B cell (primary cell): ENCODE measurements around the gene NODAL. TPM values are rescaled to one million over a fixed set of nuclear protein-coding genes. Genes with fewer than 3 reads are reported as not detected.

Experiments used
- ATAC-seq: fragments of 200-7000 bp; cut with Tn5 transposase; one replicate; pipeline ENCODE4 v1.10.0; 2021; ENCODE audit warnings: low read depth, mild to moderate bottlenecking, moderate number of reproducible peaks, moderate library complexity
- CTCF ChIA-PET: fragments of 350-600 bp; sonication (Branson Sonifier 250); formaldehyde crosslinking; loops from one replicate; lab custom pipeline; 2021; ENCODE audit warnings: antibody characterized with exemption, inconsistent platforms; lab: Charles Lee
- POLR2A ChIA-PET: fragments of 350-600 bp; sonication (Branson Sonifier 250); formaldehyde crosslinking; loops from one replicate; lab custom pipeline; 2021; ENCODE audit warnings: antibody characterized with exemption; lab: Charles Lee
- DNase-seq: peaks from one replicate; pipeline ENCODE4 v3.0.0; 2013
- H2AFZ ChIP-seq: 2 replicates; pipeline ENCODE4 v1.6.1; 2012; ENCODE audit warnings: mild to moderate bottlenecking, low read depth, low read length; ENCODE audit not compliant: insufficient read depth, poor library complexity, severe bottlenecking
- H3K27ac ChIP-seq, 2 donors: 1 replicate in 1 of 2; 2 replicates in 1 of 2; pipeline ENCODE4 v1.5.1; 2012 to 2013; ENCODE audit warnings: low read length in 2 of 2, mild to moderate bottlenecking in 2 of 2, moderate library complexity in 1 of 2
- H3K27me3 ChIP-seq, 4 experiments: fragments of 200-600 bp in 1 of 4; sonication (generic) in 1 of 4; replicated peaks in 1 of 4; 1 replicate in 2 of 4; 2 replicates in 2 of 4; pipeline versions ENCODE4 v1.6.1 to v1.7.0; 2013 to 2016; ENCODE audit warnings: low read length in 3 of 4, mild to moderate bottlenecking in 2 of 4, mixed read lengths in 1 of 4, moderate library complexity in 1 of 4; ENCODE audit not compliant: insufficient read depth in 4 of 4, control insufficient read depth in 3 of 4; ENCODE audit errors: control extremely low read depth in 1 of 4
- H3K36me3 ChIP-seq, 2 experiments: replicated peaks in 1 of 2; 1 replicate in 1 of 2; 2 replicates in 1 of 2; pipeline versions ENCODE4 v1.6.1 to v1.7.1; 2013; ENCODE audit warnings: low read length in 1 of 2; ENCODE audit not compliant: insufficient read depth in 2 of 2, control insufficient read depth in 1 of 2; ENCODE audit errors: control extremely low read depth in 1 of 2, extremely low read depth in 1 of 2
- H3K4me1 ChIP-seq, 2 donors: fragments of 200-600 bp in 1 of 2; sonication (generic) in 1 of 2; 1 replicate in 1 of 2; 2 replicates in 1 of 2; pipeline versions ENCODE4 v1.5.1 to v1.6.1; 2013 to 2017; ENCODE audit warnings: low read length in 2 of 2; ENCODE audit not compliant: control insufficient read depth in 2 of 2, insufficient read depth in 2 of 2
- H3K4me2 ChIP-seq: replicated peaks from 2 replicates; pipeline ENCODE3; 2012; ENCODE audit warnings: mild to moderate bottlenecking, low read depth, low read length; ENCODE audit not compliant: poor library complexity, severe bottlenecking
- H3K4me3 ChIP-seq, 5 experiments: fragments of 200-600 bp in 1 of 5; sonication (generic) in 1 of 5; 1 replicate in 3 of 5; 2 replicates in 2 of 5; pipeline versions ENCODE4 v1.5.1 to v1.7.0; 2011 to 2016; ENCODE audit warnings: low read length in 4 of 5, mild to moderate bottlenecking in 4 of 5, low read depth in 2 of 5, control low read depth in 1 of 5, moderate library complexity in 1 of 5; ENCODE audit not compliant: insufficient read depth in 1 of 5; ENCODE audit errors: control extremely low read depth in 1 of 5, extremely low read depth in 1 of 5
- H3K79me2 ChIP-seq: fragments of 200-600 bp; sonication (generic); one replicate; pipeline ENCODE4 v1.6.0; 2016; ENCODE audit warnings: low read length; ENCODE audit not compliant: control insufficient read depth, insufficient read depth
- H3K9ac ChIP-seq: fragments of 200-600 bp; sonication (generic); 2 replicates; pipeline ENCODE4 v1.6.1; 2017; ENCODE audit warnings: mild to moderate bottlenecking, low read length, moderate library complexity
- H3K9me3 ChIP-seq, 3 donors: one replicate each; pipeline versions ENCODE4 v1.6.1 to v1.7.1; 2013; ENCODE audit warnings: low read length in 2 of 3; ENCODE audit not compliant: control insufficient read depth in 2 of 3, insufficient read depth in 1 of 3; ENCODE audit errors: control extremely low read depth in 1 of 3
- H4K20me1 ChIP-seq: 2 replicates; pipeline ENCODE4 v1.6.0; 2012; ENCODE audit warnings: mild to moderate bottlenecking, low read length; ENCODE audit not compliant: insufficient read depth, control insufficient read depth, poor library complexity, severe bottlenecking
- H3K27ac Mint-ChIP-seq: one replicate; pipeline ENCODE4 v1.8.0; 2021; ENCODE audit warnings: mixed read lengths
- H3K27me3 Mint-ChIP-seq: one replicate; pipeline ENCODE4 v1.8.0; 2021; ENCODE audit warnings: mixed read lengths
- H3K4me1 Mint-ChIP-seq: one replicate; pipeline ENCODE4 v1.8.0; 2021; ENCODE audit warnings: mixed read lengths
- H3K4me3 Mint-ChIP-seq: one replicate; pipeline ENCODE4 v1.8.0; 2021; ENCODE audit warnings: mixed read lengths
- H3K9me3 Mint-ChIP-seq: one replicate; pipeline ENCODE4 v1.8.0; 2022; ENCODE audit warnings: mixed read lengths; ENCODE audit not compliant: insufficient read depth
- EZH2 ChIP-seq: IDR thresholded peaks from 2 replicates; pipeline ENCODE4 v1.6.1; 2012; ENCODE audit warnings: borderline replicate concordance, low read depth, mild to moderate bottlenecking, moderate library complexity, low read length; ENCODE audit not compliant: insufficient read depth, poor library complexity, severe bottlenecking
- WGBS: methylation state at CpG from one replicate; pipeline ENCODE4 v1.1.5; 2013; ENCODE audit warnings: missing lambda C conversion rate; ENCODE audit not compliant: insufficient coverage; 5-methylcytosine and 5-hydroxymethylcytosine counted together
- intact Hi-C: fragments of 100-400 bp; cut with micrococcal nuclease; formaldehyde crosslinking; loops from one replicate; pipeline ENCODE4 v1.10.0; 2022
- polyA plus RNA-seq: library from polyadenylated mRNA; depleted of rRNA; stranded (reverse); fragments of >200 nt; gene quantifications from 2 replicates; pipeline ENCODE4 v1.2.3, GENCODE V29; 2012
- total RNA-seq, 2 donors: library from RNA; stranded (reverse); fragments of 120-200 nt in 1 of 2; gene quantifications; 1 replicate in 1 of 2; 2 replicates in 1 of 2; pipeline versions ENCODE4 v1.2.3 to v1.2.4, GENCODE V29; 2013 to 2022
- TF ChIP-seq, protein P1 (sequence below): fragments of 200-600 bp; IDR thresholded peaks from one replicate; pipeline ENCODE4 v1.8.0; 2022; ENCODE audit warnings: antibody characterized with exemption, mild to moderate bottlenecking

NODAL gene
- total and polyA plus RNA-seq, 2 donors (not counting 1 experiment from before 2014, with no cell fraction given): 0.06 TPM; not detected in 1

DNA sequence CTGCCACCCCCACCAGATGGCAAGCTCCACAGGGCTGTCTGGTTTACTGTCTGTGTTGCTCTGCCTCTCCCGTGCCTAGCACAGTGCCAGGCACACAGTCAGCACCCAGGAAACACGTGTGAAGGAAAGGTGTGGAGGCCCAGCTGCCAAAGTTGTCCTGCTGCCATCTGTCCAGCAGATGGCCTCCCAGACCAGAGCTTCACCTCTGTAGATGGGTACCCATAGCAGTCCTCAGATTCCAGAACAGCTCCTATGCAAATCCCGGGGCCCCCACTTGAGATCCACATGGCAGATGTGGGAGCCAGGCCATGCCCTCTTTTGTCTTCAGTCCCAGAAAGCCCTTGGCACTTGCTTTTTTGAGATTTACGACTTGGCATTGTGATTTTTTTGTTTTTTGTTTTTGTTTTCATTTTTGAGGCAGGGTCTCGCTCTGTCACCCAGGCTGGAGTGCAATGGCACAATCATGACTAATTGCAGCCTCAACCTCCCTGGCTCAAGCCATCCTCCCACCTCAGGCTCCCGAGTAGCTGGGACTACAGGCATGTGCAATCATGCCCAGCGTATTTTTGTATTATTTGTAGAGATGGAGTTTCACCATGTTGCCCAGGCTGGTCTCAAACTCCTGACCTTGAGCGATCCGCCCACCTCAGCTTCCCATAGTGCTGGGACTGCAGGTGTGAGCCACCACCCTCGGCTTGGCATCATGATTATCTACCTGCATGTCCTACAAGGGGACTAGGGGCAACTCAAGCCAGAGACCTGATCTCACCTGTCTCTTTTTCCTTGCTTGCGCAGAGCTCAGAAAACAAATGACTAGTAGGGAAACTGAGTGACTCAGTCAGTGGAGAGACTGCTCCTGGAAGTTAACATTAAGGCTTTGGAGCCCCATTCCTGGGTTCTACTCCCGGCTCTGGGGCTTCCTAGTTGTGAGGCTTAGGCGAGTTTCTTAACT lies 20.2 kb upstream of the NODAL start:
- Histone ChIP-seq H3K9ac (no peak overlapping the region), H3K4me3 (no peak overlapping the region), H3K9me3 (peaks cover 0 to 4% (median 0%) of the 10 kb centered on the region in 3 donors), H3K36me3 (no peaks in the 10 kb centered on the region), H2AFZ (no peak overlapping the region), H3K79me2 (no peaks in the 10 kb centered on the region), H3K4me2 (no peak overlapping the region), H3K27me3 (peaks cover 0 to 21% (median 11%) of the 10 kb centered on the region in 4 experiments), H3K27ac (no peak overlapping the region), H4K20me1 (no peaks in the 10 kb centered on the region), H3K4me1 (peaks cover 12 to 15% of the 10 kb centered on the region in 2 donors)
- Mint-ChIP-seq H3K4me1 (peaks cover 17% of the 10 kb centered on the region), H3K27me3 (peaks cover 22% of the 10 kb centered on the region), H3K27ac (peak overlapping the region; percentile 15), H3K9me3 (no peaks in the 10 kb centered on the region), H3K4me3 (no peak overlapping the region)
- DNase-seq: peak; percentile 74
- WGBS: 59% methylated on average over 10 of the region's 13 CpGs
- TF ChIP-seq, protein P1, sequence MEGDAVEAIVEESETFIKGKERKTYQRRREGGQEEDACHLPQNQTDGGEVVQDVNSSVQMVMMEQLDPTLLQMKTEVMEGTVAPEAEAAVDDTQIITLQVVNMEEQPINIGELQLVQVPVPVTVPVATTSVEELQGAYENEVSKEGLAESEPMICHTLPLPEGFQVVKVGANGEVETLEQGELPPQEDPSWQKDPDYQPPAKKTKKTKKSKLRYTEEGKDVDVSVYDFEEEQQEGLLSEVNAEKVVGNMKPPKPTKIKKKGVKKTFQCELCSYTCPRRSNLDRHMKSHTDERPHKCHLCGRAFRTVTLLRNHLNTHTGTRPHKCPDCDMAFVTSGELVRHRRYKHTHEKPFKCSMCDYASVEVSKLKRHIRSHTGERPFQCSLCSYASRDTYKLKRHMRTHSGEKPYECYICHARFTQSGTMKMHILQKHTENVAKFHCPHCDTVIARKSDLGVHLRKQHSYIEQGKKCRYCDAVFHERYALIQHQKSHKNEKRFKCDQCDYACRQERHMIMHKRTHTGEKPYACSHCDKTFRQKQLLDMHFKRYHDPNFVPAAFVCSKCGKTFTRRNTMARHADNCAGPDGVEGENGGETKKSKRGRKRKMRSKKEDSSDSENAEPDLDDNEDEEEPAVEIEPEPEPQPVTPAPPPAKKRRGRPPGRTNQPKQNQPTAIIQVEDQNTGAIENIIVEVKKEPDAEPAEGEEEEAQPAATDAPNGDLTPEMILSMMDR: peak; percentile 90
- TF ChIP-seq EZH2: no peak
- intact Hi-C loops: loop anchor here (1.0 to 5.0 kb wide), 4 partner anchors 33 to 419 kb away; no protein-coding TSS in a partner anchor
- ChIA-PET CTCF (interaction anchor here (0.7 to 6.3 kb wide), 47 partner anchors 9 to 418 kb away, joined by 3 to 162 read pairs (median 5); partner anchors contain the start of genes LRRC20, NODAL, PALD1 and SAR1A), POLR2A (no interaction called here)
- ATAC-seq: peak; percentile 78
